Measurements from ENCODE around the gene CCR6.
"Not testable (repeated sequence)": the region's sequence is repeated elsewhere in the genome, so short reads cannot be mapped to it uniquely, and the experiment has no call there.

CCR6 gene

DNA sequence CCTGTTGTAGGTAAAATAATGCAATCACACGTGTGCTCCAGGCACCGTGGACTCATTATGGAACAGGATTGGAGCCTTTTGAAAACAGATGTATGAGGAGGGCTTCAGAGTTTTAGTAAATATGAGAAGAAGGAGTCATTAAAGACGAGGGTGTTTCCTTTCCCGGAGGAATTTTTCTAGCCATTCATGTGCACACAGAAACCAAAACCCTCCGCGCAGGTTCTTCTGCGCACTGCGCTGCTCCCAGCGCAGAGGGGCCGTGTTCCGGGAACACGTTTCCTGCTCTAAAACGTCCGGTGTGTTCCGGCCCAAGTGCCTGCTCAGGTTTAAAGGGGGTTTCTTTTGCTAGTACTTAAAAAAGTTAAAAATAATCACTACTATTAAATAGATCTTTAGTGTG lies 23.2 kb downstream of the CCR6 start:
- no peak for DNase-seq

DNA sequence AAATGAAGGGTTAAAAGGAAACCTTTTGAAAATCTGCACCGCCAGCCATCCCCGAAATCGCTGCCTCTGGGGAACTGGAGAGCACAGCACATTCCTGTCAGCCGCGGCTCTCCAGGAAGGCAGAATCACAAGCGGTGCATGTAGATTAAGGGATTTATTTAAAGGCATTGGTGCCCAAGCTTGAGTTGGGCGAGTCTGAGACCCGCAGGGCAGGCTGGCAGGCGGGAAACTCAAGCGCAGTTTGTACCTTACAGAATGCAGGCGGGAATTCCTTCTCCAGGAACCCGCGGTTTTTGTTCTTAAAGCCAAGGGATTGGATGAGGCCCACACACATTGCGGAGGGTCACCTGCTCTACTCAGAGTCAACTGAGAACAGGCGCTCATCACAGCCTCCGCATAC lies 24.1 kb downstream of the CCR6 start:
- DNase-seq: no peak

DNA sequence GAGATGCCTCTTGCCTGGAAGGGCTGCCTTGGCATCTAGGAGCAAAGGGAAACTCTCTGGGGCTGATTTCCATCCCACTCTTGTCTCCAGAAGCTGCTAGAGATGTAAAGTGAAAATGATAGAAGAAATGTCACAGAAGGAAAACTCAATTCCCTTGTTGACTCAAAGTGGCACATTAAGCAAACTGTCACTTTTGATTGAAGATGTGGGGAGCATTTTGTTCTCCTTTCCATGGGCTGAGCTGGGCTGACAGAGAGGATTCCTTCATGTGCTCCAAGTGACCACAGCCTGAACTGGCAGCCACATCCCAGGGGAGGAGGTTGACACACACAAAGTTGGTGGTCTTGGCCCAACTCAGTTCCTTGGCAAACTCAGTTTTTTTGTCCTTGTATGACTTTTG lies 25.1 kb downstream of the CCR6 start:
- no peak for DNase-seq

DNA sequence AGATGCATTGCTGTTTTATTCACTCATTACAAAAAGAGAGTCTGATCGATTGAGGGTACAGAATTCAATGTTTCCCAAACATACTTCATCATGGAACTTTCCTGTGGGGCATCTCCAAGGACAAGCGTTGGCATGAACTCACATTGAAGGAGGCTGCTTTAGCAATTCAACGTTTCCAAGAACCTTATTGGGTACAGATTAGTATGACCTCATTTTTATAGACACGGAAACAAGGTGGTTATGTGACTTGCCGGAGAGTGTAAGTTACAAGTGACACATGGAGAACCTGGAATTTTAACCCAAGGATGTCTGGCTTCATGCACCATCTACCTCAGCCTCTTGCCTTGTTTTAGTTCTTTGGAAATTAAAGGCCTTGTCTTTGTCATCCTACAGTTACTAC lies 26.1 kb downstream of the CCR6 start:
- no peak for DNase-seq

GRCh38 chr6:167150941-167151549 lies 28.1 kb downstream of the CCR6 start:
- no peak for DNase-seq

- DNase-seq: no peak
These were observed 28.8 kb downstream of the CCR6 start for GRCh38 chr6:167151648-167152047.

DNA sequence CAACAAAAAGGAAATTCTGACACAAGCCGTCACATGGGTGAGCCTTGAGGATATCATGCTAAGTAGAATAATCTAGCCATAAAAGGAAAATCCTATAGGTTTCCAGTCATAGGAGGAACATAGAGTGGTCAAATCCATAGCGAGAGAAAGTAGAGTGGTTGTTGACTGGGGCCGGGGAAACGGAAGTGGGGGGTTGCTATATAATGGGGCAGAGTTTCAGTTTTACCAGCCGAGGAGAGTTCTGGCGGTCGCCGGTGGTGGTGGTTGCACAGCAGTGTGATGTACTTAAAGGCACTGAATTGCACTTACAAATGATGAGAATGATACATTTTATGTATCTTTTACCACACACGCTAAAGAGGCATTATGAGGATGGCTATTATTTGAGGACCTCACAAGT lies 30.0 kb downstream of the CCR6 start:
- DNase-seq: no peak

DNA sequence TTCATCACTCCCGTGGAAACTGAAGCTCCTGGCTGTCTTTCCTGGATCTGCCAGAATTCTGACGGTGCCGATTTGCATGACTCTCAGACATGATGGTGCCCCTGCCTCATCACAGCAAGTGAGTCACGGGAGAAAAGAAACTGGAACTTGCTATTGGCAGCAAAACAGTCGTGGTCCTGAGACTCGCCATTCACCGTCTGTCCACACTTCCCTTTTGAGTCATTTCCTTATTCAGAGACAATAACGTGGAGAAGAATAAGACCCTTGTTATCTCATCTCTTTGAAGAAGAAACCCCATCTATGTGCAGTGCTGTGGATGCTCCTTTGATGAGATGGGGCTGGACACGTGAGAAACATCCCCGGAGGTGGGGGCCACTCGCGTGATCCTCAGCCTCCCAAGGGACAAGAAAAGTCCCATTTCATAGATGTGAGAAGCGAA lies 30.6 kb downstream of the CCR6 start:
- DNase-seq: no peak

DNA sequence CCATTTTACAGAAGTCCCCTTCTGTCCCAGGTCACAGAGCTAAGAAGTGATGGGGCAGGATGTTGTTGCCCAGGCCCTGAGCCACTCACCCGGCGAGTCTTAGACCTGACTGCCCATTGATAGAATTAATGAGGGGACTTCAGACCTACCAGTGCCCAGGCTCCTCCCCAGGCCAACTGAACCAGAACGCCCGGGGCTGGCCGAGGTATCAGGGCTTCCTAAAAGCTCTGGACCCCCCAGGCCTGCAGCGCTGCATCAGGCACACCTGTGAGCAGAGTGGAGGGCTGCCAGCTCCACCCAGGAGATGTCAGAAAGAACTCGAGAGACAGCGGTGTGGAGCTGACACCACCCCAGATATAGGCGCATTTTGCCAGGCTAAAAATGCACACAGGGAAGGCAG lies 31.4 kb downstream of the CCR6 start:
- DNase-seq: no peak

DNA sequence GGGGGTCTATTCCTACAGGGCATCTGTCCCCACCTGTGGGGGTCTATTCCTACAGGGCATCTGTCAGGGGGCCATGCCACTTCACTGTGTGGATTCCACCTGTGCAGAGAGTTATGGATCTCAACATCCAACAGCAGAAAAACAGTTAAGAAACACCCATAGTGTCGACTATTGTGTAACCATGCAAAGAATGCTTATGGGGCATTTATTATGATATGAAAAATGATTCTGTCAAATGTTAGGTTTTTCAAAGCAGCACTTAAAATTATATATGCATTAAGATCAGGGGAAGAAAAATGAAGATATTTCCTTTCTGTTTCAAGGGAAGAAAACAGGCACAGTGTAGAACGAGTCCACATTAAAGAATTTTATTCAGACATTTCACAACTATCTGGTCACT lies 32.0 kb downstream of the CCR6 start:
- no peak for DNase-seq

DNA sequence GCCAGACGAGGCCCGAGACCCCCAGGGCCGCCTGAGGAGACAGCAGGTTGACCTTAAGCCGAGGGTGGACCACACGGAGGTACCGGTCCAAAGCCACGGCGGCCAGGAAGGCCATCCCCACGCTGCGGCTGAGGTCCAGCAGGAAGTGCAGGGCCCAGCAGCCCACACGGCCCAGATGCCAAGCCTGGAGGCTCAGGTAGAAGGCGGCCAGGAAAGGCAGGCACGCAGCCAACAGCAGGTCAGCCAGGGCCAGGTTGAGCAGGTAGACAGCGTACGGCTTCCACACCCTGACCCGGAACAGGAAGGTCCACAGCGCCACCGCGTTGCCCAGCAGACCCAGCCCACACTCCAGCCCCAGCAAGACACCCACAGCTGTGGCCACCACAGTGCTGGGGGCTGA lies 34.5 kb downstream of the CCR6 start:
- no peak for DNase-seq

GRCh38 chr6:167157863-167158262 lies 35.0 kb downstream of the CCR6 start, which contains the start of gene GPR31:
GPR31 (minus strand) TSS chr6:167157980; CDS start chr6:167157831, 149 bp downstream.
- no peak for DNase-seq

DNA sequence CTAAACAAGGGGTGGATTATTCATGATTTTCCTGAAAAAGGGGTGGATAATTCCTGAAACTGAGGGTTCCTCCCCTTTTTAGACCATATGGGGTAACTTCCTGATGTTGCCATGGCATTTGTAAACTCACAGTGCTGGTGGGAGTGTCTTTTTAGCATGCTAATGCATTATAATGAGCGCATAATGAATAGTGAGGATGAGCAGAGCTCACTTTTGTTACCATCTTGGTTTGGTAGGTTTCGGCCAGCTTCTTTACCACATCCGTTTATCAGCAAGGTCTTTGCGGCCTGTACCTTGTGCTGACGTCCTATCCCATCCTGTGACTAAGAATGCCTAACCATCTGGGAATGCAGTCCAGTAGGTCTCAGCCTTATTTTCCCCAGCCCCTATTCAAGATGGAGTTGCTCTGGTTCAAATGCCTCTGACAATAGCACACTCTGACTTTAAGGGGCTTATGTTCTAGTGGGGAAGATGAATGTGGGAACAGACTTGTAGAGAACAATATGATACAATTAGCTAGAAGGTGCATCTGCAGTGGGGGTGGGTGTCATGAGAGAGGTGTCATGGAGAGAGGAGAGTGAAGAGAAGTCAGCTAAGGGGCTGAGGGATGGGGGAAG lies 39.1 kb downstream of the CCR6 start:
- DNase-seq: no peak

- no peak for DNase-seq
These were observed 39.7 kb downstream of the CCR6 start for GRCh38 chr6:167162591-167162990.

DNA sequence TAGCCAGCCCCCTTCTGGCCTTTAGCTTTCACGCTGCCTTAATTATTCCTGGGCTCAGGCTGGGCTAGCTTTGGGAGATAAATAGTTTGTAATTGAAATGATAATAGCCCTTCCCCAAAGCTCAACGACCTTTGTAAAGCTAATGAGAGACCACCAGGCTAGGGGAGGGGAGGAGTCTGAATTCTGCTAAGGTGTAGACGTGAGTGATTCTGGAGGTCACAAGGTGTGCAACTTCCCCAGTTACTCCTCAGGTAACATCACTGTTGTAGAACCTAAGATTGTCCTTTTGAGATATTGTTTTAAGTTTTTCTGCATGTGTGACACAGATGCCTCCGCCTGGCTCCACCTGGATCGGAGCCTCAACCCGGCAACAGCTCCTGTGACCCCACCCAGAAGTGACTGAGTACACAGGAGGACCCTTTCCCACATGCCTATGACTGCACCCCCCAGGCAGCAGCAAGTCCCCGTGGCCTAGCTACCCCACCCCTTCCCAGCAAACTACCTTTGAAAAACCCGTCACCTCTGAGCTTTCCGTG lies 40.6 kb downstream of the CCR6 start:
- DNase-seq: no peak

GRCh38 chr6:167164261-167164660 lies 41.4 kb downstream of the CCR6 start:
- no peak for DNase-seq

- no peak for DNase-seq
These were observed 43.1 kb downstream of the CCR6 start for GRCh38 chr6:167165858-167166471.

- DNase-seq: not testable (repeated sequence)
These were observed 44.8 kb downstream of the CCR6 start for GRCh38 chr6:167167699-167168098.

DNA sequence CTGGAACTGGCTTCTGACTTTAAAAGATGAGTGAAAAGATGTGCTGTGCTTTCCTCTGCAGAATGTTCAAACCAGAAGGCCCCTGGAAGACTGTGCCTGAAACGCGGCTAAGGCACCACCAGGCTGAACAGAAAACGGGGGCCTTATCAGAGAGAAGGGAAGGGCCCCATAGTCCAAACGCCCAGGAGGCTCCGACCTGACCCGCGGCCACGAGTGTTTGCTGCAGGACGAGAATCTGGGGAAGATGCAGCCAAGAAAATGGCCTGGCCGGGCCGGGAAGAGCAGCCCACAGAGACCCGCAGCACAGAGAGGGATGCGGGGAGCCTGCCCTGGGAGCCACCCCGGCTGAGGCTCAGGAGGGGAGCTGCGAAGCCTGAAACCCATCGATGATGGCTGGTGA lies 45.4 kb downstream of the CCR6 start:
- DNase-seq: not testable (repeated sequence)

DNA sequence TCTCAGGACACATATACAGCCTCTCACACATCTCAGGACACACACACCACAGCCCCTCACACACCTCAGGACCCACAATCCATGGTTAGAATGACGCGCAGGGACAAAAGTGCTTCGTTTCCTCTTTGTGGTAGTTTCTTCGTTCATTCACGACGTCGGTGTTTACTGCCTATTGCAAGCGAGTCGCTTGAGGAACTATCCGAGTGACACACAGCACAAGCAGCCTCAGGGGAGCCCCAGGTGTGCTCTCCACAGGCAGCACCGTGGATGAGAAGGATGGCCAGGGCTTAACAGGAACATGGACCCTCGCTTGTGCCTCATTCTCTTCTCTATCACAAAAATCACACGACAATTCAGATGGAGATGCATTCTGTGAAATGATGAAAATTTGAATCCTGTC lies 47.0 kb downstream of the CCR6 start:
- not testable (repeated sequence) for DNase-seq

DNA sequence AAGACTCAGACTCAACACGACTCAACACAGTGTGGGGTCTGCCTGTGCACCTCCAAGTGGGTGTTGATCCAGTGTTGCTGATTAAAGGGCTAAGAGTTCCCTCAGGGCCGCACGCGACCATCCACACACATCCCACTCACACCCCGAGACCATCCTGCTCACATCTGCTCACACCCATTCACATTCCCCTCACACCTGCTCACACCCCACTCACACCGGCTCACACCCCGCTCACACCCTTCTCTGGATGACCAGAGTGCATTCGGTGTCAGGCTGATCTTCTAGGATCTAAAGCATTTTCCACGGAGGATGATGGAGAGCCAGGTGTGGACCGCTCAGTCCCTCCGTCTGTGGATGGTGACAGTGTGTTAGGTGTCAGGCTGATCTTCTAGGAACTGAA lies 48.4 kb downstream of the CCR6 start:
- not testable (repeated sequence) for DNase-seq

DNA sequence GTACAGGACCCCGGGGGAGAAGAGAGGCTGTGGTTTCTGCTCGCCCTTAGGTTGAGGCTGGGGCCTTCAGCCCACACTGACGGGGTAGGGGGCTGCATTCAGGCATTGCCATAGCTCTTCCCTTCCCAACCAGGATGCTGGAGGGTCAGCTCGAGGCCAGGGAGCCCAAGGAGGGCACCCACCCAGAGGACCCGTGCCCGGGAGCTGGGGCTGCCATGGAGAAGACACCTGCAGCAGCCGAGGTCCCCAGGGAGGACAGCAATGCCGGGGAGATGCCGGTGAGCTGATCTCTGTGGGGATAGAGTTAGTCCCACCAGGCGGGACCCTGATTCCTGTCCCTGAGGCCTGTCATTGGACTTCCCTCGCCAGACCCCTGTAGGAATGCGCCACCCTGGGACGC lies 49.1 kb downstream of the CCR6 start:
- not testable (repeated sequence) for DNase-seq

DNA sequence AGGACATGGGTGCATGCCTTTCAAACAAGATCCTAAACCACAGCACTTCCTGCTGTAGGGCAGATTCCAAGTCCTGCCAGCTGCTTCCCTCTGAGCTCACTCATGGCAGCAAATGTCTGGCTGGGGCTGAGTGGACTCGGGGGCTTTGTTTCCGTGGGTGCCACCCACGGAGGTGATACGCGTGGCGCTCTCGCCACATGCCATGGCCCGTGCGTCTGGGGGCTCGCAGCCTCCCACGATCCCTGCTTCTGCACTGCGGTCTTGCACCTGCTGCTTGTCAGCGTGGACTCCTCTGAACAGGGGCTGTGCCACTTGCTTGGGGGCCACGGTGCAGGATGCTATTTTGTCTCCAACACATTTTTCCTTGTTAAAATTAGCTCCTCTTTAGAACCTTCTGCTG lies 54.4 kb downstream of the CCR6 start:
- not testable (repeated sequence) for DNase-seq
